Measurements from ENCODE around the gene NFIB. TPM values are rescaled to one million over a fixed set of nuclear protein-coding genes. Genes with fewer than 3 reads are reported as not detected.

Gene NFIB
- total and polyA plus RNA-seq, 10 of the 15 experiments (the other 5 are each of a cell fraction or from before 2014, with no cell fraction given), result under 0.01 to 0.19 (median 0.05) TPM; not detected in 3

DNA sequence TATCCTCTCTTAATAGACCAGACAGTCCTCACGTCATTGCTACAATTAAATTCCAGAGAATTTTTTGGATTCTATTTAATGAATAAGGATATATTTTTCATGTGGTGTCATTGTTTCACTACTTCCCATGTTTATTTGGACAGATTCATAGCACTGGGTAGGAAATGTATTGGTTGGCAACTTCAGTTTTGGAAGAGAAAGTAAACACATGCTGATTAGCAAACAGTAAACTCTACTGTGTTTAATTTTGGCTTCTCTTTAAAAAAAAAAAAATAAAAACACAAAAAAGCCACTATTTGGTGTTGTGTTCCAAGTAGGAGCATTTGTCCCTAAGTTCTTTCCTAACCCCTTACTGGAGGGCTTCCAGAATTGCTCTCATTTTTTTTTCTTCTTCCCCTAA is 77.3 kb downstream of the NFIB start (continued):
- TF ChIP-seq, protein P1, sequence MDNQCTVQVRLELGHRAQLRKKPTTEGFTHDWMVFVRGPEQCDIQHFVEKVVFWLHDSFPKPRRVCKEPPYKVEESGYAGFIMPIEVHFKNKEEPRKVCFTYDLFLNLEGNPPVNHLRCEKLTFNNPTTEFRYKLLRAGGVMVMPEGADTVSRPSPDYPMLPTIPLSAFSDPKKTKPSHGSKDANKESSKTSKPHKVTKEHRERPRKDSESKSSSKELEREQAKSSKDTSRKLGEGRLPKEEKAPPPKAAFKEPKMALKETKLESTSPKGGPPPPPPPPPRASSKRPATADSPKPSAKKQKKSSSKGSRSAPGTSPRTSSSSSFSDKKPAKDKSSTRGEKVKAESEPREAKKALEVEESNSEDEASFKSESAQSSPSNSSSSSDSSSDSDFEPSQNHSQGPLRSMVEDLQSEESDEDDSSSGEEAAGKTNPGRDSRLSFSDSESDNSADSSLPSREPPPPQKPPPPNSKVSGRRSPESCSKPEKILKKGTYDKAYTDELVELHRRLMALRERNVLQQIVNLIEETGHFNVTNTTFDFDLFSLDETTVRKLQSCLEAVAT (IDR thresholded peaks at IDR 0.05), result no peak

GRCh38 chr9:14232111-14232510 is 81.8 kb downstream of the NFIB start:
- ChIA-PET SMC1A (ENCODE audit: uncharacterized antibody, unreplicated experiment) (no interaction called here), POLR2A (no interaction called here), RAD21 (ENCODE audit: unreplicated experiment) (no interaction called here), CTCF (no interaction called here)
- Histone ChIP-seq H2AFZ (ENCODE audit: control insufficient read depth, low read depth, low read length) (no peak overlapping the region), H3K36me3 (ENCODE audit: control insufficient read depth in 2 of 2, insufficient read depth in 2 of 2, low read length in 1 of 2) (no peaks in the 10 kb centered on the region), H3K9ac (ENCODE audit: control insufficient read depth, insufficient read depth, low read length) (no peak overlapping the region), H4K20me1 (ENCODE audit: control insufficient read depth, insufficient read depth) (no peaks in the 10 kb centered on the region), H3K79me2 (ENCODE audit: control insufficient read depth, insufficient read depth, low read length) (no peaks in the 10 kb centered on the region), H3K4me1 (ENCODE audit: control insufficient read depth, insufficient read depth, low read length) (no peaks in the 10 kb centered on the region), H3K27ac (ENCODE audit: control insufficient read depth, insufficient read depth) (no peak overlapping the region), H3K9me3 (replicated peaks; ENCODE audit: control insufficient read depth, insufficient read depth, low read length) (no peaks in the 10 kb centered on the region), H3K4me2 (ENCODE audit: control insufficient read depth, insufficient read depth) (no peak overlapping the region), H3K27me3 (replicated peaks in 1 of 2; ENCODE audit: control insufficient read depth in 2 of 2, insufficient read depth in 2 of 2, low read length in 1 of 2) (no peaks in the 10 kb centered on the region), H3K4me3 (no peak overlapping the region)
- in situ Hi-C loops (cut with MboI) (no loop called here), intact Hi-C loops (cut with micrococcal nuclease; ENCODE audit: unreplicated experiment) (no loop called here)
- DNase-seq (ENCODE audit: low read depth, low spot score) (no peak), FAIRE-seq (no peak), ATAC-seq (no peak)
- TF ChIP-seq ZBTB11 (CRISPR knock-in tag; IDR thresholded peaks at IDR 0.05) (no peak), BMI1 (IDR thresholded peaks at IDR 0.05; ENCODE audit: borderline replicate concordance) (no peak), RCOR1 (conservative IDR thresholded peaks at IDR 0.05; ENCODE audit: low read depth, low read length) (no peak), SREBF2 (IDR thresholded peaks at IDR 0.05; ENCODE audit: low read length) (no peak), TARDBP (IDR thresholded peaks at IDR 0.05; ENCODE audit: borderline replicate concordance) (no peak), RELA (IDR thresholded peaks at IDR 0.05; ENCODE audit: borderline replicate concordance, partially characterized antibody) (no peak), JUNB (IDR thresholded peaks at IDR 0.05) (no peak), IKZF2 (IDR thresholded peaks at IDR 0.05) (no peak), HDAC2 (IDR thresholded peaks at IDR 0.05) (no peak)
- TF ChIP-seq, protein P2, sequence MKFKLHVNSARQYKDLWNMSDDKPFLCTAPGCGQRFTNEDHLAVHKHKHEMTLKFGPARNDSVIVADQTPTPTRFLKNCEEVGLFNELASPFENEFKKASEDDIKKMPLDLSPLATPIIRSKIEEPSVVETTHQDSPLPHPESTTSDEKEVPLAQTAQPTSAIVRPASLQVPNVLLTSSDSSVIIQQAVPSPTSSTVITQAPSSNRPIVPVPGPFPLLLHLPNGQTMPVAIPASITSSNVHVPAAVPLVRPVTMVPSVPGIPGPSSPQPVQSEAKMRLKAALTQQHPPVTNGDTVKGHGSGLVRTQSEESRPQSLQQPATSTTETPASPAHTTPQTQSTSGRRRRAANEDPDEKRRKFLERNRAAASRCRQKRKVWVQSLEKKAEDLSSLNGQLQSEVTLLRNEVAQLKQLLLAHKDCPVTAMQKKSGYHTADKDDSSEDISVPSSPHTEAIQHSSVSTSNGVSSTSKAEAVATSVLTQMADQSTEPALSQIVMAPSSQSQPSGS (IDR thresholded peaks at IDR 0.05; ENCODE audit: low read length), result no peak
- WGBS (ENCODE audit: insufficient coverage, insufficient replicate concordance, low lambda C conversion rate, missing lambda C conversion rate), result 32% methylated on average over 8 of the region's 8 CpGs
- no TSS peak for BruUV-seq (replicated peaks)

All from GM12878 (cell line).